ENCODE results near the gene FOXL1.
"Not testable (repeated sequence)": the region's sequence is repeated elsewhere in the genome, so short reads cannot be mapped to it uniquely, and the experiment has no call there.

FOXL1 gene

DNA sequence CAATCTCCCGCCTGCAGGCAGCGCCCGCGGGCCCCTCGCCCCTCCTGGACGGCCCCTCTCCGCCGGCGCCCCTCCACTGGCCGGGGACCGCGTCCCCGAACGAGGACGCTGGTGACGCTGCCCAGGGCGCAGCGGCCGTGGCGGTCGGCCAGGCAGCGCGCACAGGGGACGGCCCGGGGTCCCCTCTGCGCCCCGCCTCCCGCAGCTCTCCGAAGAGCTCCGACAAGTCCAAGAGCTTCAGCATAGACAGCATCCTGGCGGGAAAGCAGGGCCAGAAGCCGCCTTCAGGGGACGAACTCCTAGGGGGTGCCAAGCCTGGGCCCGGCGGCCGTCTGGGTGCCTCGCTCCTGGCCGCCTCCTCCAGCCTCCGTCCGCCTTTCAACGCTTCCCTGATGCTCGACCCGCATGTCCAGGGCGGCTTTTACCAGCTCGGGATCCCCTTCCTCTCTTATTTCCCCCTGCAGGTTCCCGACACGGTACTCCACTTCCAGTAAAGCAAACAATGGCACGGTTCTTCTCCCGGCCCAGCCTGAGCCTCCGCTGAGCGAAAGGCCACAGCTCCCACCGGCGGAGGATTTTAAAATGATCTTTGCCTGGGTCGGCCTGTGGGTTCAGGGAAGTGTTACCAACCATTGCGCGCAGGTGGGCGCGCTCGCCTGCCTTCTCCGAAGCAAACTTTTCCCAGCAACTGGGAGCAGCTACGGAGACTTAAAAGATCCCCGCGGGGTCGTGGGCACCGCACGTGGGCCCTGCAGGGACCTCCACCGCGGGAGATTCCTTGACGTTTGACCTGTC is 1.1 kb downstream of the FOXL1 start:
- Mint-ChIP-seq H3K9me3 (no peaks in the 10 kb centered on the region), H3K4me3 (no peak overlapping the region), H3K36me3 (no peaks in the 10 kb centered on the region), H3K27ac (no peak overlapping the region), H3K27me3 (peaks cover 66% of the 10 kb centered on the region), H3K4me1 (peaks cover 11% of the 10 kb centered on the region)
- no peak for ATAC-seq

- H3K4me1 Mint-ChIP-seq, result peaks cover 9% of the 10 kb centered on the region
- H3K27ac Mint-ChIP-seq, result no peak overlapping the region
- peaks cover 66% of the 10 kb centered on the region for H3K27me3 Mint-ChIP-seq
- no peaks in the 10 kb centered on the region for H3K9me3 Mint-ChIP-seq
- H3K4me3 Mint-ChIP-seq, result no peak overlapping the region
- no peaks in the 10 kb centered on the region for H3K36me3 Mint-ChIP-seq
- no peak for ATAC-seq
Observed at GRCh38 chr16:86580063-86580790, 1.9 kb downstream of the FOXL1 start.

- Mint-ChIP-seq H3K27ac (no peak overlapping the region), H3K27me3 (peaks cover 64% of the 10 kb centered on the region), H3K36me3 (no peaks in the 10 kb centered on the region), H3K9me3 (no peaks in the 10 kb centered on the region), H3K4me3 (no peak overlapping the region), H3K4me1 (peaks cover 7% of the 10 kb centered on the region)
- ATAC-seq, result no peak
Observed at GRCh38 chr16:86580791-86581170, 2.4 kb downstream of the FOXL1 start.

GRCh38 chr16:86581458-86581857 is 3.1 kb downstream of the FOXL1 start:
- no peak for ATAC-seq
- Mint-ChIP-seq H3K4me3 (no peak overlapping the region), H3K27ac (no peak overlapping the region), H3K4me1 (peaks cover under 1% of the 10 kb centered on the region), H3K9me3 (no peaks in the 10 kb centered on the region), H3K27me3 (peaks cover 58% of the 10 kb centered on the region), H3K36me3 (no peaks in the 10 kb centered on the region)

GRCh38 chr16:86584071-86584685 is 5.8 kb downstream of the FOXL1 start:
- no peak overlapping the region for H3K4me3 Mint-ChIP-seq
- no peaks in the 10 kb centered on the region for H3K36me3 Mint-ChIP-seq

GRCh38 chr16:86584726-86585721 is 6.7 kb downstream of the FOXL1 start:
- Mint-ChIP-seq H3K9me3 (no peaks in the 10 kb centered on the region), H3K27ac (no peak overlapping the region), H3K4me3 (no peak overlapping the region), H3K27me3 (peaks cover 22% of the 10 kb centered on the region), H3K36me3 (no peaks in the 10 kb centered on the region), H3K4me1 (no peaks in the 10 kb centered on the region)
- ATAC-seq, result no peak

More at GRCh38 chr16:86584071-86584685, 5.8 kb downstream of the FOXL1 start:
- Mint-ChIP-seq H3K27me3 (peaks cover 30% of the 10 kb centered on the region), H3K9me3 (no peaks in the 10 kb centered on the region), H3K4me1 (no peaks in the 10 kb centered on the region), H3K27ac (no peak overlapping the region)
- ATAC-seq, result no peak

GRCh38 chr16:86585821-86586611 is 7.7 kb downstream of the FOXL1 start:
- peaks cover 15% of the 10 kb centered on the region for H3K27me3 Mint-ChIP-seq
- no peak for ATAC-seq
- H3K27ac Mint-ChIP-seq, result no peak overlapping the region
- H3K4me3 Mint-ChIP-seq, result no peak overlapping the region
- no peaks in the 10 kb centered on the region for H3K36me3 Mint-ChIP-seq
- H3K9me3 Mint-ChIP-seq, result no peaks in the 10 kb centered on the region
- no peaks in the 10 kb centered on the region for H3K4me1 Mint-ChIP-seq

- H3K4me1 Mint-ChIP-seq, result no peaks in the 10 kb centered on the region
- H3K27me3 Mint-ChIP-seq, result peaks cover 24% of the 10 kb centered on the region
- peaks cover 5% of the 10 kb centered on the region for H3K9me3 Mint-ChIP-seq
- ATAC-seq, result no peak
- no peak overlapping the region for H3K27ac Mint-ChIP-seq
- no peak overlapping the region for H3K4me3 Mint-ChIP-seq
- no peaks in the 10 kb centered on the region for H3K36me3 Mint-ChIP-seq
Observed at GRCh38 chr16:86587487-86587886, 9.1 kb downstream of the FOXL1 start.

DNA sequence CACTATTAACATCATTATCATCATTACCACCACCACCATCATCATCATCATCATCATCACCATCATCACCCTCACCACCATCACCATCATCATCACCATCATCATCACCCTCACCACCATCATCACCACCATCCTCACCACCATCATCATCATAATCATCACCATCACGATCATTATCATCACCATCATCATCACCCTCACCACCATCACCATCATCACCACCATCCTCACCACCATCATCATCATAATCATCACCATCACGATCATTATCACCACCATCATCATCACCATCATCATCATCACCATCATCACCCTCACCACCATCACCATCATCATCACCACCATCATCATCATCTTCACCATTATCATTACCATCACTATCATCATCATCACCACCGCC is 9.6 kb downstream of the FOXL1 start:
- not testable (repeated sequence) for ATAC-seq, H3K27ac Mint-ChIP-seq, H3K36me3 Mint-ChIP-seq, H3K4me1 Mint-ChIP-seq, H3K4me3 Mint-ChIP-seq, H3K9me3 Mint-ChIP-seq
- peaks cover 25% of the 10 kb centered on the region for H3K27me3 Mint-ChIP-seq

DNA sequence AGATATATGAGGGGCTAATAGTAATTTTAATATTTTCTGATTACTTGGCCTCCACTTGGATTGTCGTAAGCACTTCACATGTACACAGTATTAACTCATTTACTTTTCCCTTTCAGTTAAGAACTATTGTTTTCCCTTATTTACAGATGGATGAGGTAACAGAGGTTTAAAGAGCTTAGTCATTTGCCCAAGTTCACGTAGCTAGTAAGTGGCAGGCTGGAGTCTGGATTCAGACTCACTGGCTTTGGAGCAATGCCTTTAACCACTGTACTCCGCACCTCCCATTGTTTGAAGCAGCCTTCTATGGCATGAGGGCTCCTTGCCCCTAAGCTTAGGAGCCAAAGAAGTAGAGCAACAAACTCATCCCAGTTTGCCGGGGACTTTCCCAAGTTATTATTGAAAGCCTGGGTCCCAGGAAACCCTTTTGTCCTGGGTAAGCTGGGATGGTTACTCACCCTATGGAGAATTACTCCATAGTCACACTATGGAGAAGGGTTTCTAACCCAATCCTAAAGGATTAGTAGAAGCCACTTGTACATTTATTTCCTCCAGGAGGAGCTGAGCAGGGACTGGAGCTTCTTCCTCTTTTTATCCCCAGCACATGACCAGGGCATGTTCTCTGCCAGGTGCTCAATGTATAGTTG is 12.3 kb downstream of the FOXL1 start:
- Mint-ChIP-seq H3K4me3 (no peak overlapping the region), H3K9me3 (peaks cover 5% of the 10 kb centered on the region), H3K27ac (no peak overlapping the region), H3K36me3 (no peaks in the 10 kb centered on the region), H3K4me1 (no peaks in the 10 kb centered on the region), H3K27me3 (peaks cover 20% of the 10 kb centered on the region)
- no peak for ATAC-seq

DNA sequence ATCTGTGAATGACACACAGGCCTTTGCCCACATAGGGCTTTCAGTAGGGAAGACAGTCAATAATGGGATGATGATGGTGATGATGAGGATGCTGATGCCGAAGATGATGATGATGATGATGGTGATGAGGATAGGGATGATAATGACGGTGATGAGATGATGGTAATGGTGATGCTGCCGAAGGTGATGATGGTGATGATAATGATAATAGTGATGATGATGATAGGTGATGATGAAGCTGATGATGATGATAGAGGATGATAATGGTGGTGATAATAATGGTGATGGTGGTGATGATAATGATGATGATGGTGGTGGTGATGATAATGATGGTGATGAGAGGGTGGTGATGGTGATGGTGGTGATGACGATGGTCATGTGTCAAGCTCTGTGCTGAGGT is 12.9 kb downstream of the FOXL1 start:
- Mint-ChIP-seq H3K4me3 (no peak overlapping the region), H3K4me1 (no peaks in the 10 kb centered on the region), H3K9me3 (peaks cover 5% of the 10 kb centered on the region), H3K36me3 (no peaks in the 10 kb centered on the region), H3K27me3 (peaks cover 20% of the 10 kb centered on the region), H3K27ac (no peak overlapping the region)
- no peak for ATAC-seq

- H3K27ac Mint-ChIP-seq, result no peak overlapping the region
- peaks cover 7% of the 10 kb centered on the region for H3K9me3 Mint-ChIP-seq
- H3K4me1 Mint-ChIP-seq, result no peaks in the 10 kb centered on the region
- no peak for ATAC-seq
- peaks cover 34% of the 10 kb centered on the region for H3K27me3 Mint-ChIP-seq
- no peak overlapping the region for H3K4me3 Mint-ChIP-seq
- no peaks in the 10 kb centered on the region for H3K36me3 Mint-ChIP-seq
Observed at GRCh38 chr16:86593913-86594620, 15.7 kb downstream of the FOXL1 start.

DNA sequence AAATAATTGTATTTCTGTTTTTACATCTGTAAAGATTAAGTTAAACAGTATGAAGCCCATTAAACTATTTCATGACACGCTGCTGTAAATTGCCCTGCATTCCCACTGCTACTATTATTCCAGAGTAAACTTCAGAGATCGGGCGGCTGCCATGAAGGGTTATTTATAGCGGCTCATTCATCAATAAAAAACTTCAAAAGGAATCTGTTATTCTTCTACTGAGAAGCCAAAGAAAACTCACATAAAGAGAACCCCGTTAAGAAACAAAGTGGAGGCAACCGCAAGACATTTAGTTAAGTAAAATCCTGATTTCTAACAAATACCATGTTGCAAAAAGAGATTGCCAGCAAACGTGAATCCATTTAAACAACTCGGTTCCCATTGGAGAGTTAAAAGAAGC is 16.4 kb downstream of the FOXL1 start:
- peaks cover 40% of the 10 kb centered on the region for H3K27me3 Mint-ChIP-seq
- peaks cover 7% of the 10 kb centered on the region for H3K9me3 Mint-ChIP-seq
- no peak overlapping the region for H3K27ac Mint-ChIP-seq
- ATAC-seq, result no peak
- H3K4me3 Mint-ChIP-seq, result no peak overlapping the region
- no peaks in the 10 kb centered on the region for H3K4me1 Mint-ChIP-seq
- H3K36me3 Mint-ChIP-seq, result no peaks in the 10 kb centered on the region
